Measurements from ENCODE around the gene C19orf85.
"Not testable (repeated sequence)": the region's sequence is repeated elsewhere in the genome, so short reads cannot be mapped to it uniquely, and the experiment has no call there.

C19orf85 gene

DNA sequence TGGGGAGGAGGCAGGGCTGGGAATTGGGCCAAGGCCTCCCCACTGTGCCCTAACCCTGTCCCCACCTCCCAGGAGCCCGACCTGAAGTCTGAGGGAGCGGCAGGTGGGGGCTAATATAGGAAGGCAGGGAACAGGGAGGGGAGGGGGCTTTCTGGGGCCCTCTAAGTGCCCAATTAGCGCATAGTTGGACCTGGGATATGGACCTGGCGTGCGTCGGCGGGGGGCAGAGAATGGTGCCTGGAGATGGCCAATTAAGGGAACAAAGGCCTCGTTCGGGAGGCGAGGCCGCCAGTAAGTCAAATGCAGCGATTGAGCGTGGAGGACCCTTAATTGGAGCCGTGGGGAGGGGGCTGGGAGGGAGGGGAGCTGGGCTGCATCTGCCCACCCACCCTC lies at the start of gene C19orf85:
Gene C19orf85 (minus strand): TSS at position 90 of the 393 bp plus-strand sequence. CDS start 197 bp downstream, outside the sequence.
- DNase-seq, result no peak

DNA sequence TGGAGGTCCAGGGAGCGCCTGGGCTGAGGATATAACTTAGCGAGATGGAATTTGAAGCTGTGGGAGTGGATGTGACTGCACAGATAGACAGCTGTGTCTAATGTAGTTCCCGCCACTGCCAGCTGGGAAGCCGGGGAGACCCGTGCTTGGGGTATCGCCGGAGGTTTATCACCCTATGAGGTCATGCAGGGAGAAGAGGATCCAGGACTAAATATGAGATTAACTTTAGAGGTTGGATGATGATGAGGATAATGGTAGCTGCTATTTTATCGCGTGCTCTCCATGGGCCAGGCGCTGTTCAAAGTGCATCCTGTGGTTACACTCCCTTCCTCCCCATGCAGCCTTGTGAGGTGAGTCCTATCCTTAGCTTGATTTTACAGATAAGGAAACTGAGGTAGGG lies 43.6 kb upstream of the C19orf85 start:
- no peak for DNase-seq

DNA sequence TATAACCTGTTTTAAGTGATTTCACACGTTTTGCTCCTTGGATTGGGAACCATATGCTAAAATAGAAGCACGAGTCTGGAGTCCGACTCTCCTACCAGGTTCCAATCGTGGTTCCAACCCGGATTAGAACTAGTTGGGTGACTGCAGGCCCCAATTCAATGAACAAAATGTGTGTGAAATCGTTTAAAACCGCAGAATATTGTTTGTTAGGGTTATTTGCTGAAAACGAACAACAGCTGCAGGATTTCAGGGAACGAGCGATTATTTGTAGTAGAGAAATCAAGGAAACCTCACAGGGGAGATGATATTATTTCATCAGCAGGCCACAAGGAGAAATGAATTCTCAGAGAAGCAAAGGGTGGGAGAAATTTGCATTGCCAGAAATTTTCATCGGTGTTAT lies 40.4 kb upstream of the C19orf85 start:
- no peak for DNase-seq

DNA sequence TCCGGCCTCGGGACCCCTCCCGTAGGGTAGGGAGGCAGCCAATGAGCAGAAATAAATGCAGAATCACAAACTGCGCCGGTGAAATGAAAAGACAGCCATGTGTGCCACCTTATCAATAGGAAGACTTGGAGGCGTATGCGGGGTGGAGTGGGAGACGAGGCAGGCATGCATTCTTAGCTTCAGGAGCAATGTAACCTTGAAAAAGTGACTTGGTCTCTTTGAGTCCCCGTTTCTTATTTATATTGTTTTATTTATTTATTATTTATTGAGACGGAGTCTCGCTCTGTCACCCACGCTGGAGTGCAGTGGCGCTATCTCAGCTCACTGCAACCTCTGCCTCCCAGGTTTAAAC lies 39.7 kb upstream of the C19orf85 start:
- DNase-seq, result no peak

DNA sequence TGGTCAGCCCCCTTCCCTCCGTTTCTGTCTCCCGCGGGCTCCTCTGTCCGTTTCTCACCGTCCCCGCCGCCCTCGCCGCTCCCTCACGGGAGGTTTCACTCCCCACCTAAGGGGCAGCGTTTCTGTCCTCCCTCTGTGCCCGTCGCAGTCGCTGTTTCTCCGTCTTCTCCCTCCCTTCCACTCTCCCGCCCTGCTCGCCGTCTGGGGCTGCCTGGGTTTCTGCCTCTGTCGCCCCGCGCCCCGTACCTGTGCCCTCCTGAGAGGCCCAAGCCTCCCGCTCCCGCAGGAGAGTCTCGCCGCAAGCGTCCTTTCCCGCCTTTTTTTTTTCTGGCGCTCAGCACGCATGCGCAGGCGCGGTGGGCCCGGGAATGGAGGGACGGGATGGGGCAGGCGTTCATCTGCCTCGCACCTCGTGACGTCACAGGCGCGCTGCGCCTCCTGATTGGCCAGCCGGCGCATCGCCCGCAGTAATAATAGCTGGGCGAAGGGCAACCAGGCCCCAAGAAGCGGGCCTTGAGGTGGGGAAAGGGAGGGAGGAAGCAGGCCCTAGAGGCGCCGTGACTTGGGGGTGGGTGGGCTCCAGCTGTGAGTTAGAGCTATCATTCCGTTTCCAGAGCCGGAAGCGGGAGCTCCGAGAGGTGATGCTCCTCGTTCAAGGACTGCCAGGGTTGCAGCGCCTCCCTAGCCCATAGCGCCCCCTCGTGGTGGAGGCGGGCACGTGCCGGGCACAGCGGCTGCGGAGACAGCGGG lies 39.1 kb upstream of the C19orf85 start:
- DNase-seq, result peak; percentile 94 to 95

DNA sequence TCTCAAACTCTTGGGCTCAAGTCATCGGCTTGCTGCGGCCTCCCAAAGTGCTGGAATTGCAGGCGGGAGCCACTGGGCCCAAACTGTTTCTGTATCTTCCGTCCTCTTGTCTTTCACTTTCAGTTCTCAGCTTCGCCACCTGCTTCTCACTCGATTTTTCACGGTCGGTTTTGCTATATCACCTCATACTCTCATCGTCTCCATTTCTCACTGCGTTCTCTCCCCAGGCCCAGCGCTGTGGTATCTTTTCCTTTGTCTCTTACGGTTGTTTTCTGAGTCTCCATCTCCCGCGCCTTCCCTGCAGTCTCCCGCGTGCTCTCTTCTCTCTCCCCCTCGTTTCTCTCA lies 38.6 kb upstream of the C19orf85 start:
- no peak for DNase-seq

DNA sequence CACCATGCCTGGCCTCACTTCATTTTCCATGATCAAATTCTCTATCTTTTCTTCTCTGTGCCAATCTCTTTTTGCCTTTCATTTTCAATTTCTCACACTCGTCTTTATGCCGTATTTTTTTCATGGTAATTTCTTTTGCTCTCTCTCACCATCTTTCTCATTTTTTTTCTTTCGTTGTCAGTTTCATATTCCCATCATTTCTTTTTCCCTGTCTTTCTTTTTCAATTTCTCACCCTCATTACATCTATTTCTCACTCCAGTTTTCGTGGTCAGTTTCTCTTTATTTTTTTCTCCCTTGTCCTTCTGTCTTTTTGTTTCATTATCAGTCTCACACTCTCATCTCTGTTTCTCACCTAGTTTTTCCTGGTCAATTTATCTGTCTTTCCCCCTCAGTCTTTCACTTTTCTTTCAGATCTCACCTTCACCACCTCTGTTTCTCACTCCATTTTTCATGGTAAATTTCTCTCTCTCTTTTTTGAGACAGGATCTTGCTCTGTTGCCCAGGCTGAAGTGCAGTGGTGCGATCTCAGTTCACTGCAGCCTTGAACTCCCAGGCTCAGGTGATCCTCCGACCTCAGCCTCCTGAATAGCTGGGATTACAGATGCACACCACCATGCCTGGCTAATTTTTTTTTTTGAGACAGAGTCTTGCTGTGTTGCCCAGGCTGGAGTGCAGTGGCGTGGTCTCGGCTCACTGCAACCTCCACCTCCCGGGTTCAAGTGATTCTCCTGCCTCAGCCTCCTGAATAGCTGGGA lies 37.8 kb upstream of the C19orf85 start:
- DNase-seq, result no peak

DNA sequence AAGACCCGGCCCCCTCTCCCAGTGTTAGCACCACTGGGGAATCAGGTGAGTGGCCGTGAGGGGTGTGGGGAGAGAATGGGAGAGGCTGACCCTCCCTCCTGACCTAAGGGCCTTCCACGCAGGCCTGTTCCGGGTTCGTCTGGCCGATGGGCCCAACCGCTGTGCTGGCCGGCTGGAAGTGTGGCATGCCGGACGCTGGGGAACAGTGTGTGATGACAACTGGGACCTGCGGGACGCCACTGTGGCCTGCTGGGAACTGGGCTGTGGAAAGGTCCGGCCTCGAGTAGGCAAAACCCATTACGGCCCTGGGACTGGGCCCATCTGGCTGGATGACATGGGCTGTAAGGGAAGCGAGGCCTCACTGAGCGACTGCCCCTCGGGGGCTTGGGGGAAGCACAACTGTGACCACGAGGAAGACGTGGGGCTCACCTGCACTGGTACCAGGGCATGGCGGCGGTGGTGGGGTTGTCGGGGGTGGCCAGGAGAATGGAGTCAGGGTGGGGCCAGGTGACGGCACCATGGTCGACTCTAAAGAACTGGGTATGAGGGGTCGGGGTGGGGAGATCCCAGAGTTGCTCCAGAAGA lies 35.9 kb upstream of the C19orf85 start:
- no peak for DNase-seq

DNA sequence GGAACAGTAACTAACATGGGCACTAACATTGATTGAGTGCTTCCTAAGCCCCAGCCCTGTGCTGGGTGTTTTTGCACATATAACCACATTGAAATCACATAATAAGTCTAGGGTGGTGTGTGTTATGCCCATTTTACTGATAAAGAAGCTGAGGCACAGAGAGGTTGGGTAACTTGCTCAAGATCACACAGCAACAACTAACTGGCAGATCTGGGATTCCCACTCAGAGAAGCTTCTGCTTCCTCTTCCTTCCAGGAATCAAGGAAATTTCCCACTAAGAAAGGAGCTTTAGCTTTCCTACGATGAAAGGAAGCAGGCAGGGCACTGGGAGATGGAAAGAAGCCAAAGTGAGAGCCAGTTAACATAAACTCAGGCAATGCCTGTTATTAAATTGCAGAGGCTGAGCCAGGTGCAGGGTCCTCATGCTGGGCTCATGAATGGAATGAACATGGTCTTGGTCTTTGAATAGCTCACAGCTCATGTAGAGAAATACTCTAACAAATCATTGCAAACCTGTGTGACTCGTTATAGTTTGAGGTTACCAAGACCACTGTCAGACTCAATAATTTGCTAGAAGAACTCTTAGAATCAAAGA lies 33.8 kb upstream of the C19orf85 start:
- no peak for DNase-seq

DNA sequence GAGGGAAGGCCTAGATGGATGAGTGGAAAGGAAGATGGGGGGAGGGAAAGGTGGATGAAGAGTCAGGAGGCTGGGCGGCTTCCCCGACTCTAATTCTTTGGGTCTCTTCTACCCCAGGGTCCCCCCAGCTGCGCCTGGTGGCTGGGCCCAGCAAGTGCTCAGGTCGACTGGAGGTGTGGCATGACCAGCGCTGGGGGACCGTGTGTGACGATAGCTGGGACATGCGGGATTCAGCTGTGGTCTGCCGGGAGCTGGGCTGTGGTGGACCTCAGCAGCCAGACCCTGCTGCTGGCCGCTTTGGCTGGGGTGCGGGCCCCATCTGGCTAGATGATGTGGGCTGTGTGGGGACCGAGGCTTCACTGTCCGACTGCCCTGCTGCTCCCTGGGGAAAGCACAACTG lies 33.2 kb upstream of the C19orf85 start:
- no peak for DNase-seq

DNA sequence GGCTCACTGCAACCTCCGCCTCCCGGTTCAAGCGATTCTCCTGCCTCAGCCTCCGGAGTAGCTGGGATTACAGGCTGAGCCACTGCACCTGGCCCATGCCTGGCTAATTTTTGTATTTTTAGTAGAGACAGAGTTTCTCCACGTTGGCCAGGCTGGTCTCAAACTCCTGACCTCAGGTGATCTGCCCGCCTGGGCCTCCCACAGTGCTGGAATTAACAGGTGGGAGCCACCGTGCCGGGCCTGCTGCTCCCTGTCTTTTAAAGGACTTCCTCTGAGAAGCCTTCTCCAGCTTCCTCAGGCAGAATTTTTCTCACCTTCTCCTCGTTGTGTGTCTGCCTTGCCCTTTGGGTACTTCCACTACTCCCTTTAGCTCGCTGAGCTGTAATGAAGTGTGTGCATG lies 32.3 kb upstream of the C19orf85 start:
- not testable (repeated sequence) for DNase-seq

DNA sequence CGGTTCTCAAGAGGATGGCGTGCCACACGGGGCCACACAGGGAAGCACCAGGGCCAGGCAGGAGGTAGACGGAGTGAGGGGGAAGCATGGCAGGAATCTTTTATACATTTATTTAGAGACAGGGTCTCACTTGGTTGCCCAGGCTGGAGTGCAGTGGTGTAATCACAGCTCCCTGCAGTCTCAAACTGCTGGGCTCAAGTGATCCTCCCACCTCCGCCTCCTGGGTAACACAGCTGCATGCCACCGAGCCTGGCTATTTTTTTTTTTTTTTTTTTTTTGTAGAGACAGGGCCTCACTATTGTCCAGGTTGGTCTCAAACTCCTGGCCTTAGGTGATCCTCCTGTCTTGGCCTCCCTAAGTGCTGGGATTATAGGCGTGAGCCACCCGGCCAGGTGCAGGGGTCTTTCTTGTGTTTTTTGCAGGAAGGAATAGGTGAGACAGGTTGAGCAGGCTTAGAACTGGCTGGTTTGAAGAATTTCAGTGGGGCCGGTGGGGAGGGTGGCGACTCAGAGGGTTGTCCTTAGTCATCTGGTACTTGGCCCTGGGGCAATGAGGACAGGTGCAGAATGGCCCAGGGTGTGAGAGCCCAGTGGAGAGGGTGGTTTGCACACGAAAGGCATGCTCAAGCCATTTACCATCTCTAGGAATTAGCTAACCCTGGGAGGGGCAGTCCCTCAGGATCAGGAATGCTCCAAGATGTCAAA lies 31.2 kb upstream of the C19orf85 start:
- no peak for DNase-seq

DNA sequence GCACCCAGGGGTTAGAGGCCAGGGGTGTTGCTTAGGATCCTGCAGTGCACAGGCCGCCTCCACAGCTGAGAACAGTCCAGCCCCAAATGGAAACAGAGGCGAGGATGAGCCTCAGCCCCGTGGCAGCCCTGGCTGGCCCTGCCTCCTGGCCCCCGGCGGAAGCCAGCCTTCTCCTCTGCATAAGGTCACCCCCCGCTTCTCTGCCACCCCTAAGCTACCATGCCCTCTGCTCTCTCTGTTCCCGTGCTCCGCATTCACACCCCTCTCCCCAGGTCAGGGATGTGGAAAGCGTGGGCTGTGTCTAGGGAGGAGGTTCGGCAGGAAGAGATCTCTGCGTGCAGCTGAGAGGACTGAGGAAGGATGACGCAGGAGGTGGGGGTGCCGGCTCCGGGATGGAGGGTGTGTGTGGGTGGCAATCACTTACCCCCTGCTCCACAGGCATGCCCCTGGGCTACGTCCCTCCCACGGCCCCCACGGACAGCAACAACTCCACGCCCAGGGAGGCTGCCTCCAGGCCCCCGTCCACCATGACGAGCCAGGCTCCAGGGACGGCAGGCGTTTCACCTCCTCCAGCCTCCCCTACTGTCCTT lies 29.7 kb upstream of the C19orf85 start:
- DNase-seq, result no peak

DNA sequence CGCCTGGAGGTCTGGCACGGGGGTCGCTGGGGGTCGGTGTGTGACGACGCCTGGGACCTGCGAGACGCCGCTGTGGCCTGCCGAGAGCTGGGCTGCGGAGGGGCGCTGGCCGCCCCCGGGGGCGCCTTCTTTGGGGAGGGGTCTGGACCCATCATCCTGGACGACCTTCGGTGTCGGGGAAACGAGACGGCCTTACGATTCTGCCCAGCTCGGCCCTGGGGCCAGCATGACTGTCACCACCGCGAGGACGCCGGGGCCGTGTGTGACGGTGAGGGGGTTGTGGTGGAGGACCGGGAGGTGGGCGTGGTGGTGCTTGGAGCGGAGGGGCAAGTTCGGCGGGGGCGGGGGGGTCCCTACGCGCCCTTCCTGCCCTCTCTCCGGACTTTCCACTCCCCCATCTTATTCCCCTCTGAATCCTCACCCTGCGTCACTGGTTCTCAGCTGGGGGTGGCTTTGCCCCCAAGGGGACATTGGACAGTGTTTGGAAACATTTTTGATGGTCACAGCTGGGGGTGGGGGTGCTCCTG lies 29.2 kb upstream of the C19orf85 start:
- no peak for DNase-seq

DNA sequence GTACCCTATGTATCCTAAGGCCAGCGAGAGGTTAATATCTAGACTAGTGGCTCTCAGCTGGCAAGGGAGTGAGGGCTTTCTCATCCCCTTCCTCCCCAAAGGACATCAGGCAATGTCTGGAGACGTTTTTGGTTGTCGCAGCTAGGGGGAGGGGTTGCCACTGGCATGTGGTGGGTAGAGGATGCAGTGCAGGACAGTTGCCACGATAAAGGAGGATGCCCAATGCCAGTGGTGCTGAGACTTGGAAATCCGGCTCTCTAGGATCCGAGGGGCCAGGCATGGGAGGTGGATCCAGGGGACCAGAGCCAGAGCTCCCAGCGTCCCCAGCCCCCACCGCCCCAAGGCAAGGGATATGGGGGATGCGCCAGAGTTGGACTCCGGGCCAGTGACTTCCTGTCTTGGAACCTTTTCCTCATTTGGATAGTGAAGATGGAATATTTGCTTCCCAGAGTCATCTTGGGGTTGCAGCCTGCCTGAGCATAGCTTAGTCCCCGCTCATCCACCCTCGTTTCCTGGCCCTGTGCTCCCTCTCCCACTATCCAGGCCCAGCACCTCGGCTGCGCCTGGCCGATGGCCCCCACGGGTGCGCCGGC lies 28.6 kb upstream of the C19orf85 start:
- DNase-seq, result no peak

DNA sequence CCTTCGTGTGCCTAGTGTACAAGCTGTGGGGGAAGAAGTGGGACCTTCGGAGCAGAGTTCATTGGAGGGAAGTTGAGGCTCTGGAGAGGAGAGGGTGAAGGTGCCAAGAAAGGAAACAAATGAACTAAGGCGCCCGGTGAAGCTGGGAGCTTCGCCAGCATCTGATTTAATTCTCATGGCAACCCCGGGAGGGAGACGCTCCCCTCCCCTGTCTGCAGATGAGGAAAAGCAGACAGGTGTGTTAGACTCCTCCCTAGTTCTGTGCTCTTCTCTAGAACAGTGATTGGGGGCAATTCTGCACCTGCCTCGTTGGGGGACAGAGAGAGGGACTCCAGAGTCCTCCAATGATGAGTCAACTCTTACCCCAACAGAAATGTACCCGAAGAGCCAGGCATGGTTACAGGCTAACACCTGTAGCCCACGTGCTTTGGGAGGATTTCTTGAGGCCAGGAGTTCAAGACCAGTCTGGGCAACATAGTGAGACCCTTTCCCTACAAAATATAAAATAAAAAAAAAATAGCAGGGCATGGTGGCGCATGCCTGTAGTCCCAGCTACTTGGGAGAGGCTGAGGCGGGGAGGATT lies 27.9 kb upstream of the C19orf85 start:
- DNase-seq, result no peak

DNA sequence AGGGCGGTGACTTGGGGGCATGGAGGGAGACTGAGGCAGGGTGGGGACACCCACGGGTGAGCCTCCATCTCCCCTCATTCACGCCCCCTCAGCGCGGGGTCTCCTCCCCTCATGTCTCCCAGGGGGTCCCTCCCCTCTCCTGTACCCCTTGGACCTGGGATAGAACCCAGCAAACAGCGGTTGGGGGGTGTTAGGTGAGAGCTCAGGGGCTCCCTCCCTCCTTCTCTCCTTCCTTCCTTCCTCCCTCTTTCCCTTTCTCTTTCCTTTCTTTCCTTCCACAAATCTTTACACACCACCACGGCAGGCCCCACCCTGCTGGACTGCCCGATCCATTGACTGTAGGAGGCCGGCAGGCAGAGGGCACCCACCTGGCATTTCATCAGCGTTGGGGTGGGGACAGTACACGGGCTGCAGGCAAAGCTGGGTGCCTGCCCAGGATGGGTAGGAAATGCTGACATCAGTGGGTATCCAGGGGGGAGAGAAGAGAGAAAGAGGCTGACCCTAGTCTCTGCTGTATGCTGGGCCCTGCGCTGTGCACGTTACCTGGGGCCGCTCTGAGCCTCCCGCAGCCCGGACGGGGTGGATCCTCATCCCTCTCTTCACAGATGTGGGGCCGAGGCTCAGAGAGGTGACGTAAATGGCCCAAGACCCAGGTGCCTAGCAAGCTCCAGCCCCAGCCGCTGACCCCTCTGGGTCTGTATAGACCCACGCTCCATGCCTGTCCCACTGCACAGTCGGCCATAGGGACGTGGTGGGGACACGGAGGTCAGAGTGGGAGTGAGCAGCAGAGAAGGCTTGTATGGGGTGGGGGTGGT lies 27.2 kb upstream of the C19orf85 start:
- DNase-seq, result no peak

DNA sequence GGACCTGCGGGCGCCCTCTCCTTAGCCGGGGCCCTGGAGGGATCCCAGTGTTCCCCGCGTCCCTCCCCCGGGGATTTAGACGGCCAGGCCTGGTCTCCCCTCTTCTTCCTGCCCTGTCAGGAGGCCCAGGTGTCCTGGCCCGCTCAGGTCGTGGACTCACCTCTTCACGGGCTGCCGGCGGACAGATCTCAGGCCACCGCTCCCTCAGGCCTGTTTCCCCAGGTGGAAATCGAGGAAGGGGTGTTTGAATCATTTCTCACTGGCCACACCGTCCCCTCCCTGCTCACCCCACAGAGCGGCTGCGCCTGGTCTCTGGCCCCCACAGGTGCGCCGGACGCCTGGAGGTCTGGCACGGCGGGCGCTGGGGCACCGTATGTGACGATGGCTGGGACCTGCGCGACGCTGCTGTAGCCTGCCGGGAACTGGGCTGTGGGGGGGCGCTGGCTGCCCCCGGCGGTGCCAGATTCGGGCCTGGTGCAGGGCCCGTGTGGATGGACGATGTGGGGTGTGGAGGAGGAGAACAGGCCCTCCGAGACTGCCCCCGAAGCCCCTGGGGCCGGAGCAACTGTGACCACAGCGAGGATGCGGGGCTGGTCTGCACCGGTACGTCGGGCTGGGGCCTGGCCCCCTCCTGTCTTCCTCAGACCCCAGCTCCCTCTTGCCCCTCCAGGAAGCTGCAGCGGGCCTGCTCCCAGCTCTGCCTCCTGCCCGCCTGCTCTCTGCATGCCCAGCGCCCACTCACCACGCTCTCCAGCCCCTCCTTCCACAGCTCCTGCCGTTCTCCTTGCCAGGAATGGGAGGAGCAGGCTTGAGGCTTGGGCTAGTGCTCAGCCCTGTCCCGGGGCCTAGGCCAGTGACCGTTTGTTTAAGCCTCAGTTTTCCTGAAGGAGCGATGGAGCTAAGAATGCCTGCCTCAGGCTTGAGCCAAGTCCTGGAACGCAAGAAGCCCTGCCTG lies 26.2 kb upstream of the C19orf85 start:
- DNase-seq, result no peak

DNA sequence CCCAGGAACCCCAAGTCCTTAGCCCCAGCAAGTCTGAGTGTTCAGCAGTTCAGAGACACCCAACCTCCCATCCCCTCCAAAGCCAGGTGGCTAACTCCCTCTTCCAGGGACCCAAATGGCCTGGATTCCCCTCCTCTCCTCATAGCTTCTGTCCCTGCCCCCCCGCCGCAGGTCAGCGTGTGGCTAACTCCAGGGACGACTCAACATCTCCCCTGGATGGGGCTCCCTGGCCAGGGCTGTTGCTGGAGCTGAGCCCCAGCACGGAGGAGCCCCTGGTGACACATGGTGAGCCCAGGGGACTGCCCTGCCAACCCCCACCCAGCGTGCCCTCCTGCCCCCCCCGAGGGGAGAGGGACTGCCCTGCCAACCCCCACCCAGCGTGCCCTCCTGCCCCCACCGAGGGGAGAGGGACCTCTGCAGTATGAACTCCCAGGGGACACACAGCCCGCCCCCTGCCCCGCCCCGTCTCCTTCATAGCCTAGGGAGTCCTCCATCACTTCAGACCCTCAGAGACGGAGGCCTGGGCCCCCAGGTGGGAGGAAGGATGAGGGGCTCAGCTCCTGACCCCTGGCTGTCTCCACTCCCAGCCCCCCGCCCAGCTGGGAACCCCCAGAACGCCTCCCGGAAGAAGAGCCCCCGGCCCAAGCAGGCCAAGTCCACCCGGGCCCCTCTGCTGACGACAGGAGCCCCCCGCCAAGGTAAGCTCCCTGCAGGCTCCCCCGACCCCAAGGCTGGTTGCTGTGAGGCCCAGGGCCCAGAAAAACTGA lies 25.3 kb upstream of the C19orf85 start:
- no peak for DNase-seq

All from activated CD4-positive, alpha-beta T cell treated with anti-CD3 and anti-CD28 coated beads, Interleukin-2, amount 50 U/mL, for 48 hours (primary cell).